Brain microvascular endothelial cell (primary cell): ENCODE results near the gene PTGER2.

Source experiments
- DNase-seq: peaks from one replicate; pipeline ENCODE4 v3.0.0-alpha.2; 2020
- H3K27ac ChIP-seq: fragments of 250-450 bp; sonication (Bioruptor Pico); 2 replicates; pipeline ENCODE4 v1.5.1; 2020; ENCODE audit warnings: mild to moderate bottlenecking, moderate library complexity
- H3K27me3 ChIP-seq: fragments of 250-450 bp; sonication (Bioruptor Pico); replicated peaks from 2 replicates; pipeline ENCODE4 v1.5.1; 2020; ENCODE audit warnings: mild to moderate bottlenecking
- H3K36me3 ChIP-seq: fragments of 250-450 bp; sonication (Bioruptor Pico); replicated peaks from 2 replicates; pipeline ENCODE4 v1.5.1; 2020; ENCODE audit warnings: mild to moderate bottlenecking
- H3K4me3 ChIP-seq: 2 replicates; pipeline ENCODE4 v1.5.1; 2011; ENCODE audit warnings: low read depth, mild to moderate bottlenecking, control low read depth, low read length, moderate library complexity
- CTCF ChIP-seq: IDR thresholded peaks from 2 replicates; pipeline ENCODE4 v1.5.1; 2011; ENCODE audit warnings: low read depth, mild to moderate bottlenecking, moderate library complexity, low read length, control low read depth, inconsistent platforms; ENCODE audit errors: missing control alignments
- in situ Hi-C: cut with HindIII; loops from 2 replicates; pipeline ENCODE4 v1.10.0; 2017; ENCODE audit warnings: low sequenced_read_pairs, low pct_ligation_motif_present

Gene PTGER2

GRCh38 chr14:52298795-52299194 lies 15.3 kb upstream of the PTGER2 start:
- in situ Hi-C loops: no loop called here
- Histone ChIP-seq H3K4me3 (no peak overlapping the region), H3K27ac (no peak overlapping the region), H3K36me3 (no peaks in the 10 kb centered on the region), H3K27me3 (no peaks in the 10 kb centered on the region)
- no peak for TF ChIP-seq CTCF
- no peak for DNase-seq

- Histone ChIP-seq H3K36me3 (no peaks in the 10 kb centered on the region), H3K27ac (no peak overlapping the region), H3K27me3 (no peaks in the 10 kb centered on the region), H3K4me3 (no peak overlapping the region)
- peak; percentile 43 for TF ChIP-seq CTCF
- DNase-seq: peak; percentile 49
- in situ Hi-C loops: no loop called here
Observed at GRCh38 chr14:52299692-52300278, 14.3 kb upstream of the PTGER2 start.

GRCh38 chr14:52303236-52303635 lies 10.9 kb upstream of the PTGER2 start:
- DNase-seq: no peak
- no peak for TF ChIP-seq CTCF
- Histone ChIP-seq H3K27me3 (no peaks in the 10 kb centered on the region), H3K36me3 (no peaks in the 10 kb centered on the region), H3K27ac (no peak overlapping the region), H3K4me3 (no peak overlapping the region)
- in situ Hi-C loops: no loop called here

GRCh38 chr14:52304248-52304904 lies 9.7 kb upstream of the PTGER2 start:
- TF ChIP-seq CTCF: no peak
- in situ Hi-C loops: no loop called here
- no peak overlapping the region for H3K27ac ChIP-seq

GRCh38 chr14:52305014-52305413 lies 9.1 kb upstream of the PTGER2 start:
- H3K27me3 ChIP-seq: no peaks in the 10 kb centered on the region
- H3K36me3 ChIP-seq: no peaks in the 10 kb centered on the region
- TF ChIP-seq CTCF: no peak
- no peak for DNase-seq
- H3K4me3 ChIP-seq: no peak overlapping the region
- in situ Hi-C loops: no loop called here
- H3K27ac ChIP-seq: no peak overlapping the region

More at GRCh38 chr14:52304248-52304904, 9.7 kb upstream of the PTGER2 start:
- Histone ChIP-seq H3K36me3 (no peaks in the 10 kb centered on the region), H3K4me3 (no peak overlapping the region), H3K27me3 (no peaks in the 10 kb centered on the region)
- DNase-seq: no peak

- Histone ChIP-seq H3K4me3 (no peak overlapping the region), H3K27ac (no peak overlapping the region), H3K27me3 (no peaks in the 10 kb centered on the region), H3K36me3 (no peaks in the 10 kb centered on the region)
- in situ Hi-C loops: no loop called here
- TF ChIP-seq CTCF: no peak
- no peak for DNase-seq
Observed at GRCh38 chr14:52307376-52307775, 6.7 kb upstream of the PTGER2 start.
